VCaP (cell line): ENCODE data around the gene GPR158.

Experiments
- H3K27ac ChIP-seq: fragments of 450-650 bp; 2 replicates; pipeline ENCODE4 v1.5.1; 2017
- CTCF ChIP-seq: fragments of 450-650 bp; conservative IDR thresholded peaks from 2 replicates; pipeline ENCODE4 v1.5.1; 2017; ENCODE audit warnings: mild to moderate bottlenecking, moderate library complexity

GPR158 gene

GRCh38 chr10:25641595-25641994 is 466.8 kb downstream of the GPR158 start:
- TF ChIP-seq CTCF, result no peak
- H3K27ac ChIP-seq, result no peak overlapping the region

- no peak for TF ChIP-seq CTCF
- no peak overlapping the region for H3K27ac ChIP-seq
These were observed 467.9 kb downstream of the GPR158 start for GRCh38 chr10:25642721-25643120.

- no peak for TF ChIP-seq CTCF
- H3K27ac ChIP-seq, result no peak overlapping the region
These were observed 471.6 kb downstream of the GPR158 start for GRCh38 chr10:25646371-25646770.

- no peak overlapping the region for H3K27ac ChIP-seq
- no peak for TF ChIP-seq CTCF
These were observed 476.7 kb downstream of the GPR158 start for GRCh38 chr10:25651534-25651933.
